ENCODE results near the gene HLCS. TPM values are rescaled to one million over a fixed set of nuclear protein-coding genes. Genes with fewer than 3 reads are reported as not detected.

The HLCS gene
- total RNA-seq, 1 experiment from 2014 or later = 12.7 TPM

DNA sequence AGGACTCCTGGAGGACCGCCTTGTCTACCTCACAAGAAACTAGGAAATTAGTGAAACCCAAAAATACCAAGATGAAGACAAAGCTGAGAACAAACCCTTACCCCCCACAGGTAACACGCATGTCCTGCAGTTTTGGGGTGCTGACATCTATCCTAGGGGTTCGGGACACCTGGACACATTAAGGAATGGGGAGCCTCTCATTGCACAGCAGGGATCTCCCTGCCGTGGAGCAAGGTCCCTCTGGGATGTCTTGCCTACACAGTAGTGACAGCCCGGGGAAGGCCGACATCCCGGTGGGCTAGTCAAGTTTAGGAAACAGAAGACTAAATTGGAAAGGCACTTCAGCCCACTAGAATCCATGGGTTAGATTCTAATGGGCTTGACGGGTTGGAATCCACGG, 223.0 kb downstream of the HLCS start:
- no peak overlapping the region for H2AK5ac ChIP-seq (ENCODE audit: insufficient read length, low read length)
- H3K4ac ChIP-seq (ENCODE audit: low read depth, low read length) = no peak overlapping the region
- H3K9me3 ChIP-seq (ENCODE audit: control insufficient read depth, low read depth, low read length) = no peaks in the 10 kb centered on the region
- Mint-ChIP-seq H3K4me1 (peaks cover 16 to 18% of the 10 kb centered on the region in 2 experiments), H3K27me3 (ENCODE audit: low read depth) (peaks cover 39% of the 10 kb centered on the region), H3K4me3 (no peak overlapping the region), H3K27ac (no peak overlapping the region), H3K36me3 (ENCODE audit: insufficient read depth in 1 of 3, low read depth in 3 of 3) (no peaks in the 10 kb centered on the region), H3K9me3 (no peaks in the 10 kb centered on the region)
- H3K9ac ChIP-seq (ENCODE audit: extremely low read depth, insufficient read length, low read length) = no peak overlapping the region
- no peak overlapping the region for H4K8ac ChIP-seq (replicated peaks; ENCODE audit: insufficient read length, low read depth, low read length)
- no peak overlapping the region for H3K56ac ChIP-seq (ENCODE audit: insufficient read length, low read depth, low read length)
- no peaks in the 10 kb centered on the region for H3K79me1 ChIP-seq (ENCODE audit: insufficient read depth, low read depth, low read length, poor library complexity, severe bottlenecking)
- TF ChIP-seq, protein P1, sequence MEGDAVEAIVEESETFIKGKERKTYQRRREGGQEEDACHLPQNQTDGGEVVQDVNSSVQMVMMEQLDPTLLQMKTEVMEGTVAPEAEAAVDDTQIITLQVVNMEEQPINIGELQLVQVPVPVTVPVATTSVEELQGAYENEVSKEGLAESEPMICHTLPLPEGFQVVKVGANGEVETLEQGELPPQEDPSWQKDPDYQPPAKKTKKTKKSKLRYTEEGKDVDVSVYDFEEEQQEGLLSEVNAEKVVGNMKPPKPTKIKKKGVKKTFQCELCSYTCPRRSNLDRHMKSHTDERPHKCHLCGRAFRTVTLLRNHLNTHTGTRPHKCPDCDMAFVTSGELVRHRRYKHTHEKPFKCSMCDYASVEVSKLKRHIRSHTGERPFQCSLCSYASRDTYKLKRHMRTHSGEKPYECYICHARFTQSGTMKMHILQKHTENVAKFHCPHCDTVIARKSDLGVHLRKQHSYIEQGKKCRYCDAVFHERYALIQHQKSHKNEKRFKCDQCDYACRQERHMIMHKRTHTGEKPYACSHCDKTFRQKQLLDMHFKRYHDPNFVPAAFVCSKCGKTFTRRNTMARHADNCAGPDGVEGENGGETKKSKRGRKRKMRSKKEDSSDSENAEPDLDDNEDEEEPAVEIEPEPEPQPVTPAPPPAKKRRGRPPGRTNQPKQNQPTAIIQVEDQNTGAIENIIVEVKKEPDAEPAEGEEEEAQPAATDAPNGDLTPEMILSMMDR (conservative IDR thresholded peaks at IDR 0.05) = no peak
- no peaks in the 10 kb centered on the region for H3K79me2 ChIP-seq (ENCODE audit: insufficient read depth, low read length)
- DNase-seq = no peak
- no peaks in the 10 kb centered on the region; the same call in 1 of the 2 replicates for H3K4me1 ChIP-seq (ENCODE audit: insufficient read depth, low read length)
- no peak overlapping the region for H3T11ph ChIP-seq (ENCODE audit: low read length)
- no peak overlapping the region for H3K4me2 ChIP-seq (ENCODE audit: insufficient read depth, insufficient read length, low read length)
- no peak overlapping the region for H2BK12ac ChIP-seq (ENCODE audit: insufficient read length, low read depth, low read length)
- H2BK20ac ChIP-seq (ENCODE audit: low read depth, low read length, poor library complexity, severe bottlenecking) = no peak overlapping the region
- H2BK15ac ChIP-seq (ENCODE audit: low read depth, low read length) = no peak overlapping the region
- peaks cover 7% of the 10 kb centered on the region for H3K23me2 ChIP-seq (ENCODE audit: insufficient read length, low read depth, low read length, poor library complexity, severe bottlenecking)
- H2BK5ac ChIP-seq (ENCODE audit: insufficient read length, low read length) = no peak overlapping the region
- no peak overlapping the region for H4K5ac ChIP-seq (ENCODE audit: insufficient read length, low read depth, low read length)
- H2AFZ ChIP-seq (ENCODE audit: low read length) = no peak overlapping the region
- no peaks in the 10 kb centered on the region for H3K27me3 ChIP-seq (ENCODE audit: insufficient read depth, low read length)
- H3K23ac ChIP-seq (ENCODE audit: insufficient read length, low read depth, low read length) = no peak overlapping the region
- H3K18ac ChIP-seq (ENCODE audit: insufficient read length, low read depth, low read length) = no peak overlapping the region
- no peak overlapping the region for H3K27ac ChIP-seq (ENCODE audit: insufficient read length, low read depth, low read length)
- no peak overlapping the region for H2BK120ac ChIP-seq (ENCODE audit: low read depth, low read length, poor library complexity, severe bottlenecking)
- no peaks in the 10 kb centered on the region for H4K20me1 ChIP-seq (ENCODE audit: control insufficient read depth, insufficient read depth, insufficient read length)
- WGBS (ENCODE audit: extremely low coverage, insufficient read length, low lambda C conversion rate) = no CpG with 5 or more reads among the region's 9 CpGs
- H4K91ac ChIP-seq (ENCODE audit: insufficient read length, low read depth, low read length) = no peak overlapping the region
- no peak overlapping the region for H3K14ac ChIP-seq (ENCODE audit: insufficient read depth, low read length)

Data from H9 (cell line).